CD4-positive, alpha-beta T cell treated with Interleukin-10 for 1 hour (primary cell): ENCODE data around the gene CASP3.
"Not testable (repeated sequence)": the region's sequence is repeated elsewhere in the genome, so short reads cannot be mapped to it uniquely, and the experiment has no call there.

Source experiments
- DNase-seq: peaks from one replicate; pipeline ENCODE4 v3.0.0-alpha.2; 2020

Gene CASP3

GRCh38 chr4:184662236-184662635, 13.0 kb upstream of the CASP3 start:
- no peak for DNase-seq

GRCh38 chr4:184660978-184661377, 11.7 kb upstream of the CASP3 start:
- DNase-seq: no peak

- not testable (repeated sequence) for DNase-seq
Measured at GRCh38 chr4:184657820-184658219, 8.6 kb upstream of the CASP3 start.

GRCh38 chr4:184657144-184657543, 7.9 kb upstream of the CASP3 start:
- DNase-seq: no peak

- DNase-seq: no peak
Measured at GRCh38 chr4:184655889-184656869, 6.9 kb upstream of the CASP3 start.

- DNase-seq: no peak
Measured at GRCh38 chr4:184653650-184654049, 4.4 kb upstream of the CASP3 start.

- DNase-seq: not testable (repeated sequence)
Measured at GRCh38 chr4:184652681-184653080, 3.4 kb upstream of the CASP3 start.

- no peak for DNase-seq
Measured at GRCh38 chr4:184651899-184652298, 2.7 kb upstream of the CASP3 start.

GRCh38 chr4:184649971-184650855, 966 bp upstream of the CASP3 start:
- DNase-seq: no peak

- peak; percentile 38 for DNase-seq
Measured at GRCh38 chr4:184648313-184649025, 778 bp downstream of the CASP3 start.

- DNase-seq: no peak
Measured at GRCh38 chr4:184648054-184648312, 1.3 kb downstream of the CASP3 start.

- no peak for DNase-seq
Measured at GRCh38 chr4:184647266-184648053, 1.8 kb downstream of the CASP3 start.

GRCh38 chr4:184645904-184646610, 3.2 kb downstream of the CASP3 start:
- DNase-seq: no peak

GRCh38 chr4:184644553-184645307, 4.5 kb downstream of the CASP3 start:
- DNase-seq: no peak

- no peak for DNase-seq
Measured at GRCh38 chr4:184643731-184644130, 5.5 kb downstream of the CASP3 start.

- no peak for DNase-seq
Measured at GRCh38 chr4:184641451-184641850, 7.8 kb downstream of the CASP3 start.

- DNase-seq: no peak
Measured at GRCh38 chr4:184641022-184641421, 8.2 kb downstream of the CASP3 start.

GRCh38 chr4:184636897-184637296, 12.3 kb downstream of the CASP3 start:
- DNase-seq: no peak

GRCh38 chr4:184636144-184636543, 13.1 kb downstream of the CASP3 start:
- DNase-seq: no peak

GRCh38 chr4:184635381-184635780, 13.9 kb downstream of the CASP3 start:
- DNase-seq: no peak

- DNase-seq: no peak
Measured at GRCh38 chr4:184632842-184633241, 16.4 kb downstream of the CASP3 start.
